GM12878 (cell line): ENCODE data around the gene RARRES2. TPM values are rescaled to one million over a fixed set of nuclear protein-coding genes. Genes with fewer than 3 reads are reported as not detected.
A peak's percentile ranks its signal among the peaks of the same experiment; 100 is the strongest.

Source experiments
- CHD4 ChIP-seq: fragments of 200-600 bp; sonication (generic); IDR thresholded peaks from 2 replicates; pipeline ENCODE4 v1.6.1; 2016; ENCODE audit warnings: mild to moderate bottlenecking
- KDM1A ChIP-seq: fragments of 200-600 bp; sonication (generic); IDR thresholded peaks from 2 replicates; pipeline ENCODE4 v1.6.1; 2016; ENCODE audit warnings: borderline replicate concordance
- NFYB ChIP-seq: IDR thresholded peaks from 2 replicates; pipeline ENCODE4 v1.6.1; 2011; ENCODE audit warnings: low read depth, mild to moderate bottlenecking, low read length, improper control_type of control experiment, moderate library complexity; ENCODE audit not compliant: insufficient read depth
- PAX5 ChIP-seq: IDR thresholded peaks from 2 replicates; pipeline ENCODE4 v1.6.1; 2011; ENCODE audit warnings: low read depth, low read length, borderline replicate concordance
- SMAD5 ChIP-seq: IDR thresholded peaks from 2 replicates; pipeline ENCODE4 v1.6.1; 2016; ENCODE audit warnings: antibody characterized with exemption, low read depth
- SMC3 ChIP-seq: IDR thresholded peaks from 2 replicates; pipeline ENCODE4 v1.6.1; 2011; ENCODE audit warnings: low read length, improper control_type of control experiment, borderline replicate concordance
- SUZ12 ChIP-seq: fragments of 200-600 bp; sonication (generic); IDR thresholded peaks from one replicate; pipeline ENCODE4 v1.6.1; 2018; ENCODE audit warnings: antibody characterized with exemption, mild to moderate bottlenecking; ENCODE audit not compliant: unreplicated experiment
- TCF12 ChIP-seq: IDR thresholded peaks from 2 replicates; pipeline ENCODE4 v1.6.1; 2011; ENCODE audit warnings: low read depth, mild to moderate bottlenecking, low read length
- YY1 ChIP-seq: IDR thresholded peaks from 2 replicates; pipeline ENCODE4 v1.6.1; 2011; ENCODE audit warnings: low read depth, mild to moderate bottlenecking, low read length
- ZBED1 ChIP-seq: IDR thresholded peaks from 2 replicates; pipeline ENCODE4 v1.6.1; 2016; ENCODE audit warnings: borderline replicate concordance
- ZNF274 ChIP-seq: IDR thresholded peaks from one replicate; pipeline ENCODE4 v1.8.0; 2011; ENCODE audit not compliant: insufficient read length, insufficient read depth
- polyA plus RNA-seq, 11 experiments: library from polyadenylated mRNA; depleted of rRNA in 4 of 11; unstranded in 6 of 11; stranded (reverse) in 5 of 11; fragments of >200 nt; fragmentation: Nextera tagmentation in 4 of 11; fragmentation: Illumina TruSeq in 1 of 11; extraction: Ambion mirVana in 4 of 11; extraction: Trizol in 1 of 11; gene quantifications; 1 replicate in 1 of 11; 2 replicates in 10 of 11; pipeline versions ENCODE4 v1.2.1 to v1.2.3, GENCODE V29; 2011 to 2016; ENCODE audit warnings: inconsistent platforms in 2 of 11, missing spikeins in 2 of 11, low read depth in 1 of 11
- total RNA-seq, 4 experiments: library from RNA; depleted of rRNA in 3 of 4; stranded (reverse); fragments of >200 nt in 3 of 4; fragmentation: Illumina TruSeq in 1 of 4; extraction: Trizol in 1 of 4; gene quantifications; 2 replicates each; pipeline versions ENCODE4 v1.2.1 to v1.2.3, GENCODE V29; 2013 to 2021
- TF ChIP-seq, protein P1 (sequence below): IDR thresholded peaks from 2 replicates; pipeline ENCODE4 v1.6.1; 2011; ENCODE audit warnings: low read depth, low read length, improper control_type of control experiment, borderline replicate concordance
- TF ChIP-seq, protein P2 (sequence below): IDR thresholded peaks from 2 replicates; pipeline ENCODE4 v1.6.1; 2012; ENCODE audit warnings: low read depth, low read length, improper control_type of control experiment
- TF ChIP-seq, protein P3 (sequence below): IDR thresholded peaks from 2 replicates; pipeline ENCODE4 v1.6.1; 2012; ENCODE audit warnings: low read depth, low read length, improper control_type of control experiment
- TF ChIP-seq, protein P4 (sequence below): IDR thresholded peaks from 2 replicates; pipeline ENCODE4 v1.6.1; 2011; ENCODE audit warnings: mild to moderate bottlenecking, low read depth, low read length, moderate library complexity; ENCODE audit not compliant: insufficient replicate concordance
- TF ChIP-seq, protein P5 (sequence below): fragments of 450-650 bp; IDR thresholded peaks from 2 replicates; pipeline ENCODE4 v1.6.1; 2016; ENCODE audit warnings: mild to moderate bottlenecking, moderate library complexity, borderline replicate concordance
- TF ChIP-seq, protein P6 (sequence below): fragments of 450-650 bp; IDR thresholded peaks from 2 replicates; pipeline ENCODE4 v1.6.1; 2017; ENCODE audit warnings: mild to moderate bottlenecking, moderate library complexity

The RARRES2 gene
- total and polyA plus RNA-seq, 10 of the 15 experiments (the other 5 are each of a cell fraction or from before 2014, with no cell fraction given), result 0.13 to 2.2 (median 0.40) TPM; not detected in 3

DNA sequence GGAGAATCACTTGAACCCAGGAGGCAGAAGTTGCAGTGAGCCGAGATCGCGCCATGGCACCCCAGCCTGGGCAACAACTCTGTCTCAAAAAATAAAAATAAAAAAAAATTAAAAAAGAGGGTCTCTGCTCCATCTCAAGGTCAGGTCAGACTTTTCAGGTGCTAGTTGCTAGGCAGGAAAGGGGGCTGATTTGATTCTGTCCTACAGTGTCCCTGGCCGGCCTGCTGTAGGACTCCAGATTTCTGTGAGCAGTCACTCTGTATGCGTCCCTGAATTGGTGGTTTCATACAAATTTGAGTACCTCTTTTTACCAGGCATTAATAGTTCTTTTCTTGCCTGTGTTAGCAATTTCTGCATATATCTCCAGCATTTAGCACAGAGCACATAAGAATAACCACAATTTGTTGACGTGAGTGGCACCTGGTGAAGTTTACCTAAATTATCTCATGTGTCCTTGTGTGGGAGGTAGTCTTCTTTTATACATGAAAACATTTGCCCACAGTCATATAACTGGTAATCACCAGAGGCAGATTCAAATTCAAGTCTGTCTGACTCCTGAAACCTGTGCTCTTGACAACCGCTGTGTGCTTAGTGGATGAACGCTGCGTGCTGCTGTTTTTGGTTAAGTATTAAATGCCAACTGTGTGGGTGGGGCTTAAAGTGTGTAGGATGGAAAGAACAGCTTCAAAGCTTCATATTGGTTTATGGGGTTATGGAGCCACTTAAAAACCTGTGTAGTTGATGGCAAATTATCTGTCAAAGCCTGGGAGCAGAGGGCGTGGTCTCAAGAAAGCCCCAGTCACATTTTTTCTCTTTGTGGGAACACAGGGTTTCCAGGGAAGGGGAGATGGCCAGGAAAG, 34.5 kb upstream of the RARRES2 start (continued):
- TF ChIP-seq, protein P1, sequence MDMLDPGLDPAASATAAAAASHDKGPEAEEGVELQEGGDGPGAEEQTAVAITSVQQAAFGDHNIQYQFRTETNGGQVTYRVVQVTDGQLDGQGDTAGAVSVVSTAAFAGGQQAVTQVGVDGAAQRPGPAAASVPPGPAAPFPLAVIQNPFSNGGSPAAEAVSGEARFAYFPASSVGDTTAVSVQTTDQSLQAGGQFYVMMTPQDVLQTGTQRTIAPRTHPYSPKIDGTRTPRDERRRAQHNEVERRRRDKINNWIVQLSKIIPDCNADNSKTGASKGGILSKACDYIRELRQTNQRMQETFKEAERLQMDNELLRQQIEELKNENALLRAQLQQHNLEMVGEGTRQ, result no peak
- TF ChIP-seq, protein P2, sequence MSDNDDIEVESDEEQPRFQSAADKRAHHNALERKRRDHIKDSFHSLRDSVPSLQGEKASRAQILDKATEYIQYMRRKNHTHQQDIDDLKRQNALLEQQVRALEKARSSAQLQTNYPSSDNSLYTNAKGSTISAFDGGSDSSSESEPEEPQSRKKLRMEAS, result no peak
- no peak for TF ChIP-seq KDM1A
- TF ChIP-seq, protein P3, sequence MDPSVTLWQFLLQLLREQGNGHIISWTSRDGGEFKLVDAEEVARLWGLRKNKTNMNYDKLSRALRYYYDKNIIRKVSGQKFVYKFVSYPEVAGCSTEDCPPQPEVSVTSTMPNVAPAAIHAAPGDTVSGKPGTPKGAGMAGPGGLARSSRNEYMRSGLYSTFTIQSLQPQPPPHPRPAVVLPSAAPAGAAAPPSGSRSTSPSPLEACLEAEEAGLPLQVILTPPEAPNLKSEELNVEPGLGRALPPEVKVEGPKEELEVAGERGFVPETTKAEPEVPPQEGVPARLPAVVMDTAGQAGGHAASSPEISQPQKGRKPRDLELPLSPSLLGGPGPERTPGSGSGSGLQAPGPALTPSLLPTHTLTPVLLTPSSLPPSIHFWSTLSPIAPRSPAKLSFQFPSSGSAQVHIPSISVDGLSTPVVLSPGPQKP, result no peak
- TF ChIP-seq ZBED1, result no peak
- TF ChIP-seq, protein P4, sequence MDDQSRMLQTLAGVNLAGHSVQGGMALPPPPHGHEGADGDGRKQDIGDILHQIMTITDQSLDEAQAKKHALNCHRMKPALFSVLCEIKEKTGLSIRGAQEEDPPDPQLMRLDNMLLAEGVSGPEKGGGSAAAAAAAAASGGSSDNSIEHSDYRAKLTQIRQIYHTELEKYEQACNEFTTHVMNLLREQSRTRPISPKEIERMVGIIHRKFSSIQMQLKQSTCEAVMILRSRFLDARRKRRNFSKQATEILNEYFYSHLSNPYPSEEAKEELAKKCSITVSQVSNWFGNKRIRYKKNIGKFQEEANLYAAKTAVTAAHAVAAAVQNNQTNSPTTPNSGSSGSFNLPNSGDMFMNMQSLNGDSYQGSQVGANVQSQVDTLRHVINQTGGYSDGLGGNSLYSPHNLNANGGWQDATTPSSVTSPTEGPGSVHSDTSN, result no peak
- TF ChIP-seq, protein P5, sequence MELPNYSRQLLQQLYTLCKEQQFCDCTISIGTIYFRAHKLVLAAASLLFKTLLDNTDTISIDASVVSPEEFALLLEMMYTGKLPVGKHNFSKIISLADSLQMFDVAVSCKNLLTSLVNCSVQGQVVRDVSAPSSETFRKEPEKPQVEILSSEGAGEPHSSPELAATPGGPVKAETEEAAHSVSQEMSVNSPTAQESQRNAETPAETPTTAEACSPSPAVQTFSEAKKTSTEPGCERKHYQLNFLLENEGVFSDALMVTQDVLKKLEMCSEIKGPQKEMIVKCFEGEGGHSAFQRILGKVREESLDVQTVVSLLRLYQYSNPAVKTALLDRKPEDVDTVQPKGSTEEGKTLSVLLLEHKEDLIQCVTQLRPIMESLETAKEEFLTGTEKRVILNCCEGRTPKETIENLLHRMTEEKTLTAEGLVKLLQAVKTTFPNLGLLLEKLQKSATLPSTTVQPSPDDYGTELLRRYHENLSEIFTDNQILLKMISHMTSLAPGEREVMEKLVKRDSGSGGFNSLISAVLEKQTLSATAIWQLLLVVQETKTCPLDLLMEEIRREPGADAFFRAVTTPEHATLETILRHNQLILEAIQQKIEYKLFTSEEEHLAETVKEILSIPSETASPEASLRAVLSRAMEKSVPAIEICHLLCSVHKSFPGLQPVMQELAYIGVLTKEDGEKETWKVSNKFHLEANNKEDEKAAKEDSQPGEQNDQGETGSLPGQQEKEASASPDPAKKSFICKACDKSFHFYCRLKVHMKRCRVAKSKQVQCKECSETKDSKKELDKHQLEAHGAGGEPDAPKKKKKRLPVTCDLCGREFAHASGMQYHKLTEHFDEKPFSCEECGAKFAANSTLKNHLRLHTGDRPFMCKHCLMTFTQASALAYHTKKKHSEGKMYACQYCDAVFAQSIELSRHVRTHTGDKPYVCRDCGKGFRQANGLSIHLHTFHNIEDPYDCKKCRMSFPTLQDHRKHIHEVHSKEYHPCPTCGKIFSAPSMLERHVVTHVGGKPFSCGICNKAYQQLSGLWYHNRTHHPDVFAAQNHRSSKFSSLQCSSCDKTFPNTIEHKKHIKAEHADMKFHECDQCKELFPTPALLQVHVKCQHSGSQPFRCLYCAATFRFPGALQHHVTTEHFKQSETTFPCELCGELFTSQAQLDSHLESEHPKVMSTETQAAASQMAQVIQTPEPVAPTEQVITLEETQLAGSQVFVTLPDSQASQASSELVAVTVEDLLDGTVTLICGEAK, result no peak
- TF ChIP-seq NFYB, result peak; percentile 40; the same call in 1 of the 2 replicates
- no peak for TF ChIP-seq SMC3
- TF ChIP-seq ZNF274, result no peak
- no peak for TF ChIP-seq YY1
- TF ChIP-seq SMAD5, result no peak
- no peak for TF ChIP-seq CHD4
- TF ChIP-seq PAX5, result no peak
- TF ChIP-seq, protein P6, sequence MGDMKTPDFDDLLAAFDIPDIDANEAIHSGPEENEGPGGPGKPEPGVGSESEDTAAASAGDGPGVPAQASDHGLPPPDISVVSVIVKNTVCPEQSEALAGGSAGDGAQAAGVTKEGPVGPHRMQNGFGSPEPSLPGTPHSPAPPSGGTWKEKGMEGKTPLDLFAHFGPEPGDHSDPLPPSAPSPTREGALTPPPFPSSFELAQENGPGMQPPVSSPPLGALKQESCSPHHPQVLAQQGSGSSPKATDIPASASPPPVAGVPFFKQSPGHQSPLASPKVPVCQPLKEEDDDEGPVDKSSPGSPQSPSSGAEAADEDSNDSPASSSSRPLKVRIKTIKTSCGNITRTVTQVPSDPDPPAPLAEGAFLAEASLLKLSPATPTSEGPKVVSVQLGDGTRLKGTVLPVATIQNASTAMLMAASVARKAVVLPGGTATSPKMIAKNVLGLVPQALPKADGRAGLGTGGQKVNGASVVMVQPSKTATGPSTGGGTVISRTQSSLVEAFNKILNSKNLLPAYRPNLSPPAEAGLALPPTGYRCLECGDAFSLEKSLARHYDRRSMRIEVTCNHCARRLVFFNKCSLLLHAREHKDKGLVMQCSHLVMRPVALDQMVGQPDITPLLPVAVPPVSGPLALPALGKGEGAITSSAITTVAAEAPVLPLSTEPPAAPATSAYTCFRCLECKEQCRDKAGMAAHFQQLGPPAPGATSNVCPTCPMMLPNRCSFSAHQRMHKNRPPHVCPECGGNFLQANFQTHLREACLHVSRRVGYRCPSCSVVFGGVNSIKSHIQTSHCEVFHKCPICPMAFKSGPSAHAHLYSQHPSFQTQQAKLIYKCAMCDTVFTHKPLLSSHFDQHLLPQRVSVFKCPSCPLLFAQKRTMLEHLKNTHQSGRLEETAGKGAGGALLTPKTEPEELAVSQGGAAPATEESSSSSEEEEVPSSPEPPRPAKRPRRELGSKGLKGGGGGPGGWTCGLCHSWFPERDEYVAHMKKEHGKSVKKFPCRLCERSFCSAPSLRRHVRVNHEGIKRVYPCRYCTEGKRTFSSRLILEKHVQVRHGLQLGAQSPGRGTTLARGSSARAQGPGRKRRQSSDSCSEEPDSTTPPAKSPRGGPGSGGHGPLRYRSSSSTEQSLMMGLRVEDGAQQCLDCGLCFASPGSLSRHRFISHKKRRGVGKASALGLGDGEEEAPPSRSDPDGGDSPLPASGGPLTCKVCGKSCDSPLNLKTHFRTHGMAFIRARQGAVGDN, result no peak; the same call in 1 of the 2 replicates
- no peak for TF ChIP-seq TCF12
- TF ChIP-seq SUZ12, result no peak
